Choroid plexus epithelial cell (primary cell): ENCODE results near the gene MTFMT.
A peak's percentile ranks its signal among the peaks of the same experiment; 100 is the strongest.

ENCODE experiments used
- DNase-seq: peaks from one replicate; pipeline ENCODE4 v3.0.0-alpha.2; 2010; ENCODE audit warnings: low read depth
- H3K4me3 ChIP-seq: 2 replicates; pipeline ENCODE4 v1.5.1; 2011; ENCODE audit warnings: low read depth, mild to moderate bottlenecking, control low read depth, low read length, moderate library complexity
- TF ChIP-seq, protein P1 (sequence below): conservative IDR thresholded peaks from 2 replicates; pipeline ENCODE4 v1.5.1; 2011; ENCODE audit warnings: low read depth, mild to moderate bottlenecking, control low read depth, inconsistent platforms, low read length, moderate library complexity

The MTFMT gene

DNA sequence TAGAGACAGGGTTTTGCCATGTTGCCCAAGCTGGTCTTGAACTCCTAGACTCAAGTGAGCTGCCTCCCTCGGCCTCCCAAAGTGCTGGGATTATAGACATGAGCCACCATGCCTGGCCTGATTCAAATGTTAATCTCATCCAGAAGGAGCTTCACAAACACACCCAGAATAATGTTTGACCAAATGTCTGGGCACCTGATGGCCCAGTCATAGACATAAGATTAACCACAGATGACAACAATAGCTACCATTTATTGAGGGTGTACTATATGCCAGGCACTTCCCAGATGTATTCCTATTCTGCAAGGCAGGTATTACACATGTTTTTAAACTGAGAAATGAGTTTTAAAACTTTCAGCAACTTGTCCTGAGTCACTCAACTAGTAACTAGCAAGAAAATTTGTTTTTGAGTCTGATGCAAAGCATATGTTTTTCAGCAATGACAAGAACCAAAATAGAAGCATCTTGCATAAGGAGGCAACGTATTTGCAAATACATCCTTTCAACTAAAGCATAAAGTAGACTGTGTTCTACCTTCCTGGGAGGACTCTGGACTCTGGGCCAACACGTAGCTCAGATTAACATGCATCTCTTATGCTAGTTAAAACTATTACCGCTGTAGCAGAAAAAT is 31.6 kb downstream of the MTFMT start:
- TF ChIP-seq, protein P1, sequence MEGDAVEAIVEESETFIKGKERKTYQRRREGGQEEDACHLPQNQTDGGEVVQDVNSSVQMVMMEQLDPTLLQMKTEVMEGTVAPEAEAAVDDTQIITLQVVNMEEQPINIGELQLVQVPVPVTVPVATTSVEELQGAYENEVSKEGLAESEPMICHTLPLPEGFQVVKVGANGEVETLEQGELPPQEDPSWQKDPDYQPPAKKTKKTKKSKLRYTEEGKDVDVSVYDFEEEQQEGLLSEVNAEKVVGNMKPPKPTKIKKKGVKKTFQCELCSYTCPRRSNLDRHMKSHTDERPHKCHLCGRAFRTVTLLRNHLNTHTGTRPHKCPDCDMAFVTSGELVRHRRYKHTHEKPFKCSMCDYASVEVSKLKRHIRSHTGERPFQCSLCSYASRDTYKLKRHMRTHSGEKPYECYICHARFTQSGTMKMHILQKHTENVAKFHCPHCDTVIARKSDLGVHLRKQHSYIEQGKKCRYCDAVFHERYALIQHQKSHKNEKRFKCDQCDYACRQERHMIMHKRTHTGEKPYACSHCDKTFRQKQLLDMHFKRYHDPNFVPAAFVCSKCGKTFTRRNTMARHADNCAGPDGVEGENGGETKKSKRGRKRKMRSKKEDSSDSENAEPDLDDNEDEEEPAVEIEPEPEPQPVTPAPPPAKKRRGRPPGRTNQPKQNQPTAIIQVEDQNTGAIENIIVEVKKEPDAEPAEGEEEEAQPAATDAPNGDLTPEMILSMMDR = no peak
- no peak for DNase-seq
- H3K4me3 ChIP-seq = no peak overlapping the region

GRCh38 chr15:64997066-64997465 is 32.4 kb downstream of the MTFMT start:
- H3K4me3 ChIP-seq = no peak overlapping the region
- no peak for DNase-seq
- TF ChIP-seq, protein P1 = no peak

- no peak overlapping the region for H3K4me3 ChIP-seq
- DNase-seq = no peak
- TF ChIP-seq, protein P1 = no peak
Observed at GRCh38 chr15:64993290-64993689, 36.1 kb downstream of the MTFMT start.

DNA sequence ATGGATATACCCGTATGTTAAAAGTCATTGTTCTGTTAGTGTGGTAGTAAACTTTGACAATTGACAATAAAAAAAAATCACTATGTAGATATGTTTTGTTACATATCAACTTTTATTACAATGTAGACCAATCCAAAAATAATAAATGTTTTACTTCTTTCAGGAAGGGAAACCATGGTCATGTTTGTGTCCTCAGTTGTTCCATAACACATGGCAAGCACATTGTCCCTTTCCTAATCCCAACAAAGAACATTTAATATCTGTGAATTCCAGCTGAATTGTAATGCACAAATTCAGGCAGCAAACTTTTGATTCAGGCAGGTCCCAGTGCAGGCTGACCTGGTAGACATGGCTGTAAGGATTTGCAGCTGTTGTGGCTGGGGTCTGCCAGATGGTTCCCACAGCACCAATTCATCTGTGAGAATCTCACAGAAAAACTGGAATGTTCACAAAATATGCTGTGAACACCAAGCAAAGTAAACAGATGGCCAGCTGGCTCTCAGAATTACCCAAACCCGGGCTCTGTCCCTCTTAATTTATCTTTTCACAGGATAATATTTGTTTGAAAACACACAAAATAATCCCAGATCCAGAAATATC is 37.8 kb downstream of the MTFMT start:
- H3K4me3 ChIP-seq = no peak overlapping the region
- TF ChIP-seq, protein P1 = no peak
- no peak for DNase-seq

GRCh38 chr15:64990168-64990470 is 39.3 kb downstream of the MTFMT start:
- peak overlapping the region; percentile 100 for H3K4me3 ChIP-seq
- no peak for DNase-seq
- TF ChIP-seq, protein P1 = no peak

DNA sequence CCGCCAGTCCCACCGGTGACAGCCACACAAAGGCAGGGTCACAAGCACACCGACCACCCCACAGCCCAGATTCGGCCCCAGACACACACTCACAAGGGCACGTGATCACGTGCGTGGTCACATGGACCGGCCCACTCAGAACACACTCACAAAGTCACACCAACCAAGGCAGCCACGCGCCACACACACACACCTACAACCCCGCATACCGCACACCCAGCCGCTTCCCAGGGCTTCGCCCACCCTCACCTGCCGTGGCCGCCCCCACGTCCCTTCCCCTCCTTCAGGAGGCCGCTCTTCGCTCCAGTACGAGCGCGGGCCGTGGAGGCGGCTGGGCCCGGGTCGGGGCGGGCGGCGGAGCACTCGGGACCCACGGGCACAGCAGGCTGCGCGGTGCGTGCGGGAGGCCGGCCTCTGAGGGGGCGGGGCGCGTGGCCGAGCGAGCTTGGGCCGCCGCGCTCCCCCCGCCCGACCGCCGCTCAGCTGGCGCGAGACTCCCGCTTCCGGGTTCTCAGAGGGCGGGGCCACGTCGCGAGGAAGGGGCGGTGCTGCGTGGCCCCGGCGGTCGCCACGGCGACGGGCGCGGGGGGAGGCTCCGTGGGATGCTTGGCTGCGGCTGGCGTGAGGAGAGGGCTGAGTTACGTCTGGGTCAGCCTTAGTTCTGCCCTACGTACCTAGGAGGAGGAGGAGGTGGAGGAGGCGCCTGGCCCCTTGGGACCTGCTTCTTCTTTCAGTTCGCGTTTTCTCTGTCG is 39.8 kb downstream of the MTFMT start, which contains the start of gene SPG21:
TSS of gene SPG21 (minus strand) at position 499 of the 752 bp plus-strand sequence. CDS start 6,345 bp downstream, outside the sequence.
- H3K4me3 ChIP-seq = peak within 1 kb of the TSS; percentile 100
- TF ChIP-seq, protein P1 = no peak
- DNase-seq = peak; percentile 95

DNA sequence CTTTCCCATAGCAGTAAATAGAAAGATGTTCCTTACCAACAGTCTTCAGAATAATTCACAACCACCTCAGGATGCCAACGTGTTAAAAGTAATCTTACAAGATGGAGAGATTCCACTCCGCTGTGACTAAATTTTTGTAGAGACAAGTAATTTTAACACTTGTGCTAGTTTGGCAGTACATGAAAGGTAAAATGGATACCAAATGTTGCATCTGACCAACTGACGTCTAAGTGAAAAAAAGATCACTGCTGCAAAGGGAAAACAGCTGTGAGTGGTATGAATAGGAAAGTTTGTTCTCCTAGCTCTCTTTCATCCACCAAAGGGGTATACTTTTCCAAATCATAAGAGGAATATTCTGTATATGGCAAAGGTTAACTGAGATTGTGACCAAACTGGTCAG is 42.3 kb downstream of the MTFMT start:
- no peak for DNase-seq
- no peak overlapping the region for H3K4me3 ChIP-seq
- TF ChIP-seq, protein P1 = no peak
